T follicular helper cell (primary cell): ENCODE measurements around the gene LDLRAD2.

Source experiments
- DNase-seq: peaks from one replicate; pipeline ENCODE4 v3.0.0-alpha.2; 2020; ENCODE audit warnings: low read depth

The LDLRAD2 gene

DNA sequence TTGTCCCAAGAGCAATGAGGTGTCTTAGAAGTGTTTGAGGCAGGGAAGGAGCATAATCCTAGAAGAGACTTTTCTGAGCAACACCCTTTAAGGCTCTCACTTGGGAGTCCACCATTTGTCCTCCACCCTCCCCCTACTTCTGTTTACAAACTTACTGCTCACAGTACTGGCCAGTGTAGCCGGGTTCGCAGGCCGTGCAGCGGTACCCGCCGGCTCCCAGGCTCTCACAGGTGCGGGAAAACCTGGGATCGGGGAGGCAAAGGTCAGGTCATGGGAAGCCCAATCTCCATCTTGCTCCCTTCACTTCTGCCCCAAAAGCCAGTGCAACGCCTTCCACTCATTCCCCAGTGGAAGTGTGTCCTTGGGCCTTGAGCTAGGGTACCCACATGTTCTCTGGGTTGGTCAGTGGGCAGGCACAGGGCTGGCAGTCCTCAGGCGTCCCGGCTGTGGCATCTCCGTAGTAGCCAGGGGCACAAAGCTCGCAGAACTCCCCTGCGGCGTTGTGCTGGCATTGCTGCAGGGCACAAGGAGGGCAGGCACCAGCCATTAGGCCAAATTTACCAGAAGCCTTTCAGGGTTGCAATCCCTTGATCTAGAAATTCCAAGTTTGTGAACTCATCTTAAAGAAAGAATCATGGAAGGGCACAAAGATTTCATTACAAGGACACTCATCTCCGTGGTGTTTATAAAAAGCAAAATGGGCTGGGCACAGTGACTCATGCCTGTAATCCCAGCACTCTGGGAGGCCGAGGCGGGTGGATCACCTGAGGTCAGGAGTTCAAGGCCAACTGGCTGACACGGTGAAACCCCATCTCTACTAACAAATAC is 49.8 kb downstream of the LDLRAD2 start:
- no peak for DNase-seq

GRCh38 chr1:21863981-21864380 is 51.9 kb downstream of the LDLRAD2 start:
- no peak for DNase-seq

- DNase-seq = no peak
These were observed 52.7 kb downstream of the LDLRAD2 start for GRCh38 chr1:21864730-21865129.

DNA sequence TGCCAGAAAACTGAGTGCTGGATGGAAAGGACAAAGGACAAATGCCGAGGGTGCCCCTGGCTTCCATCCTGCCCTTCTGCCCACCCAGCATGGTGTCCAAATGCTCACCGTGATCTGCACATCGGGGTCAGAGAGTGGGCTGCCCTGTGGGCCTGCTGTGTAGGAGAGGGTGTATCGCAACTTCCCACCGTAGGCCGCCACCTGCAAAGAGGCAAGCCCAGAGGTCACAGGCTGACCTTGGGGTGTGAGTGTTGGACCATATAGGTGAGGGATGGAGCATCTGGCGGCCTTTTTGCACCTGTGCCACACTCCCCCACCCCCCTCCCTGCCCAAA is 53.5 kb downstream of the LDLRAD2 start:
- no peak for DNase-seq

GRCh38 chr1:21865943-21866706 is 54.1 kb downstream of the LDLRAD2 start:
- no peak for DNase-seq

DNA sequence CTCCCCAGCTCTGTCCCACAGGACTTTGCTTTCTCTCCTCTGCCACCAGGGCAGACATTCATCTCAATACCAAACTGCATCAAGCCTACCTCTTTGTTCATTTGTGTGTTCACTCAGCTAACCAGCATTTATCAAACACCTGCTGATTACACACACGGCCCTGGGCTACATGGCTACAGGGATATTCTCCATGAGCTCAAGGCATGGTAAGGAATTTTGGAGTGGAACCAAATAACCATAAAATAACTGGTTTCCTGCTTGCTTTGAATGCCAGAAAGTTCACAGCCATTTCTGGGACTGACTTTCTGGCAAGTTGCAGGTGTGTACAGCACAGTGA is 54.6 kb downstream of the LDLRAD2 start:
- DNase-seq = no peak

- no peak for DNase-seq
These were observed 55.5 kb downstream of the LDLRAD2 start for GRCh38 chr1:21867451-21867996.

DNA sequence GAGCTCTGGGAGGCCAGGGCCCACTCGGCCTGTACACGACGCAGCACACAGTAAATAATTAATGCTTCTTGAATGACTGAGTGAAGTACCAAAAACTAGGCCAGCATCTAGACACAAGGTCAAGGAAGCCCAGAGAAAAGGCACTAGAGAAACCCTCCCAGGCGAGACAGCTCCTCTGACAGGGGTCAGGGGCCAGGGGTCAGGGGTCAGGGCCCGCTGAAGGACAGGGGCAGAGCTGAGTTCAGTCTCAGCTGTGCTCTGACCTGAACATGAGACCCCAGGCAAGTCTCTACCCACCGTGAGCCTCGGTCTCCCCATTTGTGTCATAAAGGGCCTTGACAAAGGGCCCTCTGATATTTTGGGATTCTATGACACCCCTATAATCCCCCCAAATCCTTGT is 56.4 kb downstream of the LDLRAD2 start:
- no peak for DNase-seq

DNA sequence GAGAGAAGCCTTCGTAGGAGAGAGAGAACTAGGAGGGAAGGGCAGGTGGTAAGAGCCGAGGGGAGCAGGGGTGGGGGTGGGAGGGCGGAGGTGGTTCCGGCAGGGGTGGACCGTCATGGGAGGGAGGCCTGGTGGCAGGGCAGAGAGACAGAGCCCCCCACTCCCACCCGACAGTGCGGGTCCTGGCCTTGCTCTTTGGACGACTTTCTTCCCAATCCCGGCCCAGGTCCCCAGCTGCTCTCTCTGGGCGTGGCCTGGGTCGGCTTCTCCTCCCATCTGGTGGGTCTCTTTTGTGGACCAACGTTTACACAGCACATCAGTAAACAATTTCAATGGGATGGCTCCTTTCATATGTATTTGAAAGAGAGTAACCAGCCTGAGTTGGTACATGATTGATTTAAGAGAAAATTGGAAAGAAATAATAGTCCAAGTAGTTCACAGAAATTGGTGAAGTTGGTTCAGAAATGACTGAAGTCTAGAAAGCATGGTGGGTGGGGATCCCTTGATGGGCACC is 56.9 kb downstream of the LDLRAD2 start:
- no peak for DNase-seq

DNA sequence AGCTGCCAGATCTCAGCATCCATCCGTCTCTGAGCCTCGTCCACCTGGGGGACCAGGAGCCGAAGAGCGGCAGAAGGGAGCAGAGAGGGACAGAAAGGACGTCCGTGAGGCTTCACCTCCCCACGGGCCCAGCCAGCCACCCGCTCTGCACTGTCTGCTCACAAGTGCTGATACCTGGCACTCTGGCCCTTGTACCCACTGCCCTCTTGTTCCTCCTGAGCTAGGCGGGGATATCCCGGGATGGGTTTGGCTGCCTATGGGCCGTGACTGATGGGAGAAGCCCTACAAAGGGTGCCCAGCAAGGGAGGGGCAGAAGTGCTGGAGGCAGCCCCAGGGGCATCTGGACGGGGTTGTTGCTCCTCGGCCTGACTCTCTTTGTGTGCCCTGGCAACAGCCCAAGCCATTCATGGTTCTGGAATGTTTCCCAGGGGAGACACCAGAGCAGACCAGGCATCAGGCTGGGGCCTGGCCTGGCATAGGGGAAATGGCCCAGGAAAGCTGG is 57.6 kb downstream of the LDLRAD2 start:
- no peak for DNase-seq

- no peak for DNase-seq
These were observed 58.5 kb downstream of the LDLRAD2 start for GRCh38 chr1:21870611-21871010.

DNA sequence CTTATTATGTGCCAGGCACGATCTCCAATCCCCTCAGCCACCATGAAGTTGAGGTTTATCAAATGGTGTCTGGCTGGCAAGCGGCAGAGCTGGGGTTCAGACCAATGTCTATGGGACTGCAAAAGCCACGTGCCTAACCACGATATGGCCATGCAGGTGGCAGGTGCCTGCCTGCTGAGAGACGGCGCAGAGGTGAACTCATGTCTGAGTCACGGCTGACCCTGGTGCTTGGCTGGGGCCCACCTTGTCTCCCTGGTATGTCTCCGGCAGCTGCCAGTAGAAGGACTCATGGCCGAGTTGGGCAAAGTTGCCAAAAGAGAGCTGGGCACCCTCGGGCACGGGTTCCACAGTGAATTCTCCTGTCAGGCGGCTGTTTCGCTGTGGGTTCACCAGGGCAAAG is 59.9 kb downstream of the LDLRAD2 start:
- no peak for DNase-seq

- no peak for DNase-seq
These were observed 60.5 kb downstream of the LDLRAD2 start for GRCh38 chr1:21872445-21873079.

DNA sequence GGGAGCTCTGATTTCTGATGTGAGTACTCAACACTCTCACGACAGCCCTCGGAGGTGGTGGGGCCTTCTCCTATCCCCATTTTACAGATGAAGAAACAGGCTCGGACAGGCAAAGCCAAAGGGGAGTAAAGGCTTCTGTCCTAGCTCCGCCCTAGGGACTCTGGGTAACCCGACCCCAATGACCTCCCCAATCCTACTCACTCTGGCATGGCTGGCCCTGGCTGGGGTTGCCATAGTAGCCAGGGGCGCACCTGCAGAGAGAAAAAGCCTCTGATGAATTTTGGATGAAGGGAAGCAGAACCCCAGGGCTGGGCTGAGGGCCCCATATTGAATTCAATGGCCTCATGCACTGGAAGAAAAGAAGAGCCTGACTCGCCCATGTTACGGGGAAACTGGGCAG is 61.1 kb downstream of the LDLRAD2 start:
- DNase-seq = no peak

DNA sequence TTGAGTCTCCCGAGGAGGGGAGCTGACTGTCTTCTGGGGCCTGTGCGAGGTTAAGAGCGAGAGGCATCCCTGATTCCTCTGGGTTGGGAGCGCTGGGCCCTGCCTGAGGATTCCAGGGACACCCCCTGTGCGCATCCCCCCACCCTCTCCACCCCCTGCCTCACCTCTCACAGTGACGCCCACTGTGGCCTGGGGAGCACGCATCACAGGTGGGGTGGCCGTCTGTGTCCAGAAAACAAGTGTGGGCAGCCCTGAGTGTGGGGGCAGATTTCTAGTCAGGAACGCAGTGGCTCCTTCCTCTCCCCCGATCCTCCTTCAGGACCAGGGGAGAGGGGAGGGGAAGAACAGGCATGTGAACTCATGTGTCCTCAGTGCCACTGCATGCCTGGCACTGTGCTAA is 61.7 kb downstream of the LDLRAD2 start:
- no peak for DNase-seq

DNA sequence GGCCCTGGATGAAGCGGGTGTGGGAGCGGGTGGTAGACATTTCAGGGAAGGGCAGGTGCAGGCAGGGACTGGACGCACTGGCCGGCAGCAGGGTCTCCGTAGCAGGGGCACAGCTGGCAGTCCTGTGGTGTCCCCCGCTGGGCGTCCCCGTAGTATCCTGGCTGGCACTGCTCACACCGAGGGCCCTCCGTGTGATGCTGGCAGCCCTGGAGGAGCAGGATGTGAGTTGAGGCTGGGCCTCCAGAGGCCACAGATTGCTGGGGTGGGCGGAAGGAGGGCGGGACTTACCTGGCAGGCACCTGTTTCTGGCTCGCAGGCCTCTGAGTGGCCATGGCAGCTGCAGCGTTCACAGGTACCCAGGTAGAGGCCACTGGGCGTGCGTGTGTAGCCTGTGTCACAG is 62.3 kb downstream of the LDLRAD2 start:
- no peak for DNase-seq
